NCI-H2029 (cell line): ENCODE results near the gene NAIF1.

Source experiments
- DNase-seq: peaks from one replicate; lab custom pipeline; 2025; lab: John Stamatoyannopoulos, UW

Gene NAIF1

DNA sequence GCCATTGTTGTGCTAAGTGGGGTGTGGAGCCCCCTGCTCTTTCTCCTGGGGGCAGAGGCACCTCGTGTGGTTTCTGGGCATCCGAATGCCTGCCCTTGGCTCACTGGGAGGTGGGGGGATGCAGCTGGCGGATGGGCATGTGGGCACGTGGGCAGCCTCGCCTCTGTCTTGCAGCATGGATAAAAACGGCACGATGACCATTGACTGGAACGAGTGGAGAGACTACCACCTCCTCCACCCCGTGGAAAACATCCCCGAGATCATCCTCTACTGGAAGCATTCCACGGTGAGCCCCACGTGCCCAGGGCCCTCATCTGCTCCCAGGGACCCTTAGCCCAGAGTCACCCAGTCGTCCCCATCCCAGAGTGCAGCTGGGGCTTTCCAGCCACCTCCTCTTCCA, 35.1 kb upstream of the NAIF1 start:
- no peak for DNase-seq

DNA sequence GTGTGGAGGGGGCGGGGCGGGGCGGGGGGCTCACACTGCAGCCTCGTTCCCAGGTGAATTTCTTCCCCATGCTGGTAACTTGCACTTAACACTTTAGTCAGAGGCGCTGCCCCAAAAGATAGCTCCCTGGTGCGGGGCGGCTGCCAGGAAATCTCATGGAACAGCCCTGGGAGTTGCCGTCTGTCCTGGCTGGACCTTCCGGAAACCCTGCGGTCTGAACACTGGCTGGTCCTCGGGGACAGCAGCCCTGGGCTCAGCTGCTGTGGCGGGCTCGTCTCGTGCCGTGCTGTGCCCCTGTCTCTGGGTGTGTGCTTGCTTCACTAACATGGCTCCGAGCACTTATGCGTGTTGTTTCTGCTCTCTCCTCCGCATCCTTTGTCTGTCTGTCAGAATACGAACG, 34.6 kb upstream of the NAIF1 start:
- no peak for DNase-seq

DNA sequence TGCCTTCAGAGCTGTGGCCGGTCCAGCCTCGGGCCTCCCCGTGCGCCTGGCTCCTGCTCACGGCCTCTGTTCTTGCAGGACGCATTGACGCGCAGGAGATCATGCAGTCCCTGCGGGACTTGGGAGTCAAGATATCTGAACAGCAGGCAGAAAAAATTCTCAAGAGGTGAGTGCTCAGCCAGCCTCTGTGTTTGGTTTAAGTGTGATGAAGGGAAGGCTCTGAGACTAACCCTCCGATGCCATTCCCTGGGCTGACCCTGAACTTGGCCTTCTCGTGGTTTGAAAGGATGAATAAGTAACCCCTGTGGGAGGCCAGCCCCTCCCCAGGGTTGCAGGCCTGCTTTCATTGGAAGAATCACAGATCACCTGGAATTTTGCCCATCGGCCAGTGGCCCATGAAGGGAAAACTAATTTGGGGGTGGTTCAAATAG, 34.1 kb upstream of the NAIF1 start:
- DNase-seq: no peak

DNA sequence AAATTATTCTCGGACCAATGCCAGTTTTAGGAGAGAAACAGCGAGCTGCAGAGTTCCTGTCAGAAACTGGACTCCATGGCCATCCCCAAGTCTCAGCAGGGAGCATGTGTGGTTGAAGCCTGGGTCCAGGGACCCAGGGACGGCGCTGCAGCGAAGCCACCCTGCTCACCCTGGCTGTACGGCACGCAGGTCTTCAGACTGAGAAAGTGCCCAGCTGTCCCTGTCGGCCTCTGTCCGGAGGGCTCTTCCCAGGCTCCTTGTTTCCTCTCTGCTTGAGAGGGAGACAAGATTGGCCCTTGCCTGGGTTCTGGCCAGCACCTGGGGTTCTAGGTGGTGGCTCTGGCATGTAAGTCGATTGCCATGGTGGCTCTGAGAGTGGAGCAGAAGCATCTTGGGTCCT, 33.5 kb upstream of the NAIF1 start:
- no peak for DNase-seq

DNA sequence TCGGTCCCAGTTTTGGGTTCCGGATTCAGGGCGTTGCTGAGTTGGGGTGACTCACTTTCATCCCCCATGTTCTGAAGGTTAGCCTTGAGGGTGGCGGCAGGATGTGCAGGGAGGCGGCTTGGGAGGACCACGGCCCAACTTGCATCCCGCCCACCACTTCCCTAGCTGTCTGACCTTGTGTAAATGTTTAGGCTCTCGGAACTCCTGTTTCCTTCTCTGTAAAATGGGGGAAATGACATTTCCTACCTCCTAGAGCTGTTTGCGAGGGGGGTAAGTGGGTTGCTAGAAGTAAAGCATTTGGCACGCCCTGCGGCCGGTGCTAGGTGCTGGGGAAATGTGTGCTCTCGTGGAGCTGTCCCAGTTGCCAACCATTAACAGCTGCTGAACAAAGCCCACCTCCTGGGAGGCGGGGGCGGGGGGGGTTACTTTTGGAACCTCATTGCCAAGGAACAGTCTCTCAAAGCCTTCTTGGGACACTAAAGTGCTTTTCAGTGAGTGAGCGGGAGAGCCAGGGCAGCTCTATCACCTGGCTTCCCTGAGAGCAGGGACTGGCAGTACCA, 32.9 kb upstream of the NAIF1 start:
- DNase-seq: no peak

DNA sequence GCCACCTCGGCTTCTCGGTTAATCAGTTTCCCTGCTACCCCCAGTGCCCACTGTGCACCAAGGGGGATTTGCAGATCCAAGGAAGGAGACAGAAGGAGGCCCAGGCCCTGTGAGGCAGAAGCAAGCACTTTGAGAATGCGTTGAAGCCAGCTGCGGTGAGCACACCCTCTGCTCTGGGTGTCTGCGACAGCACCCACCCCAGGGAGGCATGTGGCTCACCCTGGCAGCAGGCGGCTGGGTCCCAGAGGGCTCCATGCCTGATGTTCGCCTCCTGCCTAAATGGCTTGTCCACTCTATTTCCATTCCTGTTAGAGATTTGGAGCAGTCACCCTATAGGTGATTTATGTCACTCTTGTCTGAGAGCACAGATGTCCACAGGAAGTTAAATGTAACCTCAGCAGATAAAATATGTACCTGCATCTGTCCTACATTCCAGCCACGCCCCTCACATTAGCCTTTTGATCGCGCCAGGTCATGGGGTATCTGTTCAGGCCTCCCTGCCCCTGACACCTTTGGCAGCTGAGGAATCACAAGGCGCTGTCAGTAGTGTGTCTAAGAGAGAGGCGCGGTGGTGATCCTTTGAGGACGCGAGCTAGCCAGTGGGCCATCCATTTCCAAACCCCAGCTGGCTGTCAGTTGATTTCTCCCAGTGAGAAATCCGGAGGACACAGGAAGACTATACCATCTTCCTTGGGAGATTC, 32.3 kb upstream of the NAIF1 start:
- DNase-seq: no peak

DNA sequence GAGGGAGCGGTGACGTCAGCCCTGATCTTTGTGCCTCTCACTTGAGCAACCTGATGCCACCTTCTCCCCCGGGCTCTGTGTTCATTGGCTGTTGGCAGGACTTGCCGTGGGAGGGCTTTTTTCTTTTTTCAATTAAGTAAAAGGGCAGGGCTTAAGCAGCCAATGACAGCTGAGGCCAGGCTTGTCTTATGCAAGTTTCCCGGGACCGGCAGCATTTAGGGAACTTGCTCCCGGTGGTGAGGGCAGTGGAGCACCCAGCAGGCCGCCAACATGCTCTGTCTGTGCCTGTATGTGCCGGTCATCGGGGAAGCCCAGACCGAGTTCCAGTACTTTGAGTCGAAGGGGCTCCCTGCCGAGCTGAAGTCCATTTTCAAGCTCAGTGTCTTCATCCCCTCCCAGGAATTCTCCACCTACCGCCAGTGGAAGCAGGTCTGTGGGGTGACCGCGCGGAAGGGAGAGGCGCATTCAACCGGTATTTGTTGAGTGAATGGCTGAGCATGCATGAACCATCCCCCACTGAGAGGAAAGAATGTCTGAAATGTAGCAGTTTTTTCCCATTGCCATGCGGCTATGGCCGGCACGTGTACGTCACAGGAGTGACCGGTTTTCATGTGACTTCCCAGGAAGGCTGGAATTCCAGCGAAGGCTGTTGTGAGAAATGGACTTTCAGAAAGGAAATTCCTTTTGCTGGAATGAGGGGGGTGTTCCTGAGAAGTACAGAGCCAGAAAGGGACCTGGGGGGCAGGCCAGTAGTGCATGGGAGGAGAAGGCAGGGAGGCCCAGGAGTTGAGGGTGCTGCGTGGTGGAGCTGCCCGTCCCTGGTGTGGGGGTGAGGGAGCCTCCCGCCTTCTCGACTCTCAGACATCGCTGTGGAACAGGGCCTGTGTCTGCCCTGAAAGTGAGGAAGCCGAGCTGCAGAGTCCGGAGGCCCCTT, 31.4 kb upstream of the NAIF1 start:
- DNase-seq: peak; percentile 97

DNA sequence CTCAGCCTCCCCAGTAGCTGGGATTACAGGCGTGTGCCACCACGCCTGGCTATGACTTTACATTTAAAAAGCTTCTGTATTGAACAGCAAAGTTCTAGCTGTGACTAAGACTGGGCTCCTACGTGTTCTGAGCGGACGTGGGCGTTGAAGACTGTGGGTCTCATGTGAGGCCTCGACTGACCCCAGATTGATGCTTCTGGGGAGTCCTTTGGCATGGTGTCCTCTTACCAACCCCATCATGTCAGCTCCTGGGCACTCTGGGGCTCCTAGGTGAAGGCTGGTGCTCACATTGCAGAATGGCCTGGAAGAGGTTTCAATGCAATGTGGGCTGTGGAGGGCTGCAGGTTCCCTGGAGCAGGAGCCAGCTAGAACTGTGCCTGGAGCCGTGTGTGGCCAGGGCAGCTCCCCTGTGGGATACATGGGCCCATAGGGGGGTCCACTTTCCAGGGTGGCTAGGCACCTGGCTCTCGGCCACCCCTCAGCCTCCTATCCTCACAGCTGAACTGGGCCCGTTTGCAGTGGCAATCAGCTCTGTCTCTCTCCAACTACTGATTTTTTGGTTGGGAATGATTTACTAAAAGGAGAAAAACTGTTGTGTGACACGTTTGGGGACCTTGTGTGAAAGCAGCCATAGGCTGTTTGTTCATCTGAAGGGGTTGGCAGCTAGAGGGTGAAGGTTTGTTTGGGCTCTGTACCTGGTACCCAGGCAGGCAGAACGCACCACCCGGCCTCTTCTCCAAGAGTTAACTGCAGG, 30.6 kb upstream of the NAIF1 start:
- DNase-seq: no peak

DNA sequence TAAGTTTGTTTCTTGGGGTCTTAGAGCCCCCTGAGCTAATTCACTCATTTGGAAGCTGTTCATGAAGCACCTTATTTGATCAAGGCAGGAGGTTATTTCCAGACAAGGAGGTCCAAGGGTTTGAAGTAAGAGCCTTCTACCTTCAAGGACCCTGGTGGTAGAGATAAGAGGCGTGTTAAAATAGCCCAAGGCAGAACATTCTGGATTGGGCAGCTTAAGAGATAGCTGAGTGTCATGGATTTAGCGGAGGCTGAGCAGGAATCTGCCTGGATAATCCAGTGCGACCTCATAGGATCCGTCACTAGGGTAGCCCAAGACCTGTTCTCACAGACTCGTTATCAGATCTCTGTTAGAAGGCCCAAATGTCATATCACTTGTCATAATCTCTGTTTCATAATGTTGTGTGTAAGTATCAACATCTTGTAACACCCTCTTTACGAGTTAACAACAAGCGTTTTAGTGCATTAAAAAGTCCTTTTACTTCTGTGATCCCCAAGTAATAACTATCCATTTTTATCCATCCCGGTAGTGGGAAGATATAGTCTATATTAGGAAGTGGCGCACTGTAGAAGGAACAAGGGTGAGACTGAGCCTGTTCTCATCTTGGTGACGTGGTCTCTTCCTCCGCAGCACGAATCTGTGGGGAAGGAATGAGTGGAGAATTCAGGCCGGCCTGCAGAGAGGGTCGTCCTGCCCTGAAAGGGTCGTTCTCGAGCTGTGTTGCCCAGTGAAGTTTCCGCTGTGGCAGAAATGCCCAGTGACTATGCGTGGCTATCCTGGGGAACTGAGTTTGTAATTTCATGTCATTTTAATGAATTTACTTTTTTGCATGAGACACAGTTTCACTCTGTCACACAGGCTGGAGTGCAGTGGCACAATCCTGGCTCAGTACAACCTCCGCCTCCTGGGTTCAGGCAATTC, 29.8 kb upstream of the NAIF1 start:
- no peak for DNase-seq

DNA sequence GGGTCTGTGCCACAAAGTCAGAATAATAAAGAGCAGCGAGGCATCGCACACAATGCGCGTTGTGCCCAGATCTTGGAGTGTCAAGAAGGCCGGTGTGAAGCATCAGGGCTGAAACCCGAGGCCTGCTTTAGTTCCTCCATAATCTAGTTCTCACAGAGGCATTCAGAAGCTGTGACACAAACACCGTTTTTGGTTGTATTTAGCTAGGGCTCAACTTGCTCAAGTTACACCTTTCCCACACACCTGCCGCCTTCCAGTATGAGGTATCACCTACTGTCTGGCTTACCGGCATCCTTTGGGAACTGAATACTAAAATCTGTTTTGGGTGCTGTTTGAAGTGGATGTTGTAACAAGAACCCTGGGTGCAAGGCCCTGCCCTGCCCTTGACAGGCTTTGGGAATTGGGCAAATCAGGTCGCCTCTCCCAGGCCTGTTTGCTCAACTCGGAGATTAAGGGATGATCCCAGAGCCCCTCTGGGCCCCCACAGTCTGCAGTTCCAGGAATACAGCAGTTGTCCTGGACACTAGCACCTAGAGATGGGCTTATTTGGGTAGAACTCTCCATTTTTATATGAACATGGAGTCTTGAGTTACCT, 27.9 kb upstream of the NAIF1 start:
- DNase-seq: no peak

DNA sequence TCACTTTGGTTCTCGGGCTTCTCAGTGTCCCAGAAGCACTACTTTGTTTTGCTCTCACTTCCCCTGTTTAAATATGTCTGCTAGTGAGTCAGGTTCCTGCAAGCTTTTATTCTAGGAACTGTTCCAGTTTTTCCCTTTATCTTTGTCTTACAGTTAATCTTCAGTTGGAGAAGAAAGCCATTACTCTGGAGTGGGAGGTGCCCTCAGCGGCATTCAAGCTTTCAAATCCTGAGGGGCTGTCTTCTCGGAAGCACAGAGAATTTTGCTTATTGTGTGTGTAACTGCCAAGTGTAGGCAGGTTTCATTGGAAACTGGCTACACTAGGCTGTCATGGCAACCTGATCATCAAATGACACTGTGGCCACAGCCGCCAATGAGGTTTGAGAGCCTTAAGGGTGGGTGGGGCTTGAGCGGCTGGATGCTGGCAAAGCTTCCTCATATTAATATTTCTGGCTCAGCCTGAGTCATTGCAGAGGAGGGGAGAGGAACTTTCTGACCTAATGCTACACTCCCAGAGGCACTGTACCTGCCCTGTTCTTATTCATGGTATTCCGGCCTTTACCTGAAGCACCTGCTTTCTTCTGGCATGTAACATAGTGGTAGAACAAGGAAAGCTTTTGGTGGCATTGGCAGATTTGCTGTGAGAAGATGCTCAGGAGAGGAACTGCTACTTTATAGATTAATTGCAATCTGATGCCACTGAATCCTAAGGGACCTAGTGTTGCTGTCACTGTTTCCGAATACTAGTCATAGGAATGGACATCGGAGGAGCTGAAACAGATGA, 27.2 kb upstream of the NAIF1 start:
- DNase-seq: peak; percentile 97

DNA sequence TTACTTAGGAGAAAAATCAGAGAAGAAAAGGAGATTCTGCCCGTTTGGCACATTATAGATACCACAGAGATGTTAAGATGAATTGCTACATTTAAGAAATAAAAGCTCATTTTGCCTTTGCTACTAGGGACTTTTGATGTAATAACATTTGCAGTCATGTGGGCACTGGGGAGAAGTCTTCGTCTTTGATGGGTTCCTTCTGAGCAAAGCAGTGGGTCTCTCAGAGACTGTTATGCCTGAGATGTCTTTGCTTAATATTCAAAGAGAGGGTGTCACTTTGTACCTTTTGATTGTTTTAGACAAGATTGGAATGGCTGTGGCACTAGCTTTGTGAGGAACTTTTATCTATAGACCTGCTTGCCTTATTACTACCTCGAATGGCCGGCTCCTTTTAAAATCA, 25.9 kb upstream of the NAIF1 start:
- no peak for DNase-seq

DNA sequence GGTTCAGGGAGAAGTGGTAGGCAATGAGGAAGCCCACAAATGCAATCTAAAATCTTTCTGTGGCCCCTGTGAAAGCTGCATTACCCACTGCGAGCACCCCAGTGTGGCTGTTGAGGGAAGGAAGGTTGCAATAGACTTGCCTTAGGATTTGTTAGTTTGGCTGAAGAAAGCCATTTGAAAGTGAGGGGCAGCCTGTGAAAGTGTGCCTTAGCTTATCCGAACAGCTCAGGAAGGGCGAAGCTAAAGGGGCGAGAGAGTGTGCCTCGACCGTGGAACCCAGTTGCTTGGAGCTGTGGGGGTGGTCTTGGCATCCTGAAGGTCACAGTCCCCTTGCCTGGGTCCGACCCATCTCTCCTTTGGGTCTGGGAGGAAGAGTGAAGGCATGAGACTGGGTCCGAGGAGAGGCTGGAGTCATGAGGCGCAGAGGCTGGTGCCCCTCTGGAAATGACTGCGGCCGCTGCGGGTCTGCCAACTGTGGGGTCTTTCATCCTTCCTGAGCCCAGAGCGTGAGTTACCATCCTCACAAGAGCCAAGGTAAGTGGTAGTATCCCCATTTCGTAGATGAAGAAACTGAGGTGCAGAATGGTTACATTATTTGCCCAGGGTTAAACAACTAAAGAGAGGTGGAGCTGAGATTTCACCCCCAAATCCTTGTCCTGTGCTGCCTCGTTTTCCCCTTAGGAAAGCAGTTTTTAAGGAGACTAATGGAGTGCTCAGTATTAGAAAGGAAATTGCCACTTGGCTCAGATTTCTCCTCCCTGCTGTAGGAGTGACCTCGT, 25.3 kb upstream of the NAIF1 start:
- DNase-seq: no peak

DNA sequence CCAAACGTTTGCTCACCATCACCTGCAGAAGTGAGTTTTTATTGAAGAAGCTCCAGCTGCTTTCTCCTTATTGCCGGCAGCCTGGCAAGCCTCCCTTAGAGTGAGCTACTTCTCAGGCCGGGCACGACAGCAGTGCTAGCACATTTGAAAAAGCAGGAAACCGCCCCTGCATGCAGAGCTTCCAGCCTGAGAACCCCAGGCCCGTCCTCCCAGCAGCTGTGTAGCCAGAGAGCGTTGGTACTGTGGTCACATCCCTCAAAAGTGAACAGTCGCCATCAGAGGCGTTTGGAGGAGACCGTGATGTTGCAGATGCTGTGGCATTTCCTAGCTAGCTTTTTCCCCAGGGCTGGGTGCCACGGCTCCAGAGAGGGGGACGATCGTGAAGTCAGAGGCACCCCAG, 24.5 kb upstream of the NAIF1 start:
- no peak for DNase-seq

DNA sequence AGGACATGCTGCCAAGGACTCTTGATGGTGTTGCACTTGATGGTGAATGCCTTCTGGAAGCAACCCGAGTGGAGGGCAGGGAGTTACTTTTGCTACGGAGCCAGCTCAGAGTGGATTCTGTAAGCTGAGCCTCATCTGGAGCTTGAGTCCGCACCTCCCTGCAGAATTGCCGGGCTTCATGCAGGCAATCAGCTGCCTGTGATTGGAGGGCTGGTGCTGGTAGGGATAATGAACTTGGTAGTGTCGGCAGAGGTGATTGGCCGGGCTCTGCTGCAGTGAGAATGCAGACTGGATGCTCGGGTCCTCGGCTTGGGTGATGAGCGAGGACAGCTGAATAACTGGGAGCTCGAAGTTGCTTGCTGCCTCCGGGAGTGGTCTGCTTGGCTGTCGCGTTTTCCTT, 24.0 kb upstream of the NAIF1 start:
- peak; percentile 74 for DNase-seq

DNA sequence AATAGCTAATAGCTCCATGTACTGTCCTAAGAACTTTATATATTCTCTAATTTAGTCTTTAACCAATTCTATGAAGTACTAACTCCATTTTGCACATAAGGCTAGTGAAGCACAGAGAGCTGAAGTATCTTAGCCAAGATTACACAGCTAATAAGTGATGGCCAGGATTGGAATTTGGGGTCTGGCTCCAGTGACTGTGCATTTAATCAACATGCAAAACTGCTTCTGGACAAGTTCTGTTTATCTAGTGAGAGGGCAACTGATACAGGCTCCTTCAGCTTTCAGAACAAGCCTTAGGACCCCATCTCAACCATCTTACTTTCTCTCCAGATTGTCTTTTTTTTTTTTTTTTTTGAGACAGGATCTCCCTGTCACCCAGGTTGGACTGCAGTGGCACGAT, 22.2 kb upstream of the NAIF1 start:
- DNase-seq: no peak

DNA sequence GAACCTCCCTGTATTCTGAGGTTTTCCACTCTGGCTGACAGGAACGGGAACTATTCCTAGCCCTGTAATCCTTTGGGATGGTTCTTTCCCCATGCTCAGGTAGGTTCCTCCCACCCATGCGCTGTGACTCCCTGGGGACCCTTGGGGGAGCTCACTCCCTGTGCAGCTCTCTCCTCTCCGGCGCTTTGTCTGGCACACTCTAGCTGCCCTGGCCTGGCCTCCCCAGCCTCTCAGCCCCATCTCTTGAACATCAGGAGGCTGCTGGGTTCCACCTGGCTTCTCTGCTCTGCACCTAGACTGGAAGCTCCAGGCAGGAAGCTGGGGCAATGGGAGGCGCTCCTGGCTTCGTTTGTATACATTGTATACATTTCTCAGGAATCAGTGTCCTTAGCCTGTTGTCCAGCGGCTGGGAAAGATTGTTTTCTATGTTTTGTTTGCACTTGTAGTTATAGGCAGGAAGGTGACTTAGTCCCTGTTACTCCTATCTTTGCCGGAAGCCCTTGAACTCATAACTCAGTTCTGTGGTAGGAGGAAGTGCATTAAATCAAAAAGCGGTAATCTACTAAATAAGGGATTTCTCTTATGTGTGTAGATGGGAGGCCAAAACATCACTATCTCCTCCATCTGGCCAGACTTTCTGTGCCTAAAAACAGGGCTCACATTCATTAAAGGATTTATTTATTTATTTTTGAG, 21.3 kb upstream of the NAIF1 start:
- no peak for DNase-seq

DNA sequence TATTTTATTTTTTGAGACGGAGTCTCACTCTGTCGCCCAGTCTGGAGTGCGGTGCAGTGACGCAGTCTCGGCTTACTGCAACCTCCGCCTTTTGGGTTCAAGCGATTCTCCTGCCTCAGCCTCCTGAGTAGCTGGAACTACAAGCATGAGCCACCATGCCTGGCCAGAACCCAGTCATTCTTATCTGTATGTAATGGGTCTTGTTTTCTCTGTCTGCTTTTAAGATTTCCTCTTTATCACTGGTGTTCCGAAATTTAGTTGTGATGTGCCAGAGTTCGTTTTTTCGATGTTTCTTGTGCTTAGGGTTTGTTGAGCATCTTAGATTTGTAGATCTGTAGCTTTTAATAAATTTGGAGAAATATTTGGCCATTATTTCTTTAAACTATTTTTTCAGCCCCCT, 20.1 kb upstream of the NAIF1 start:
- DNase-seq: no peak

DNA sequence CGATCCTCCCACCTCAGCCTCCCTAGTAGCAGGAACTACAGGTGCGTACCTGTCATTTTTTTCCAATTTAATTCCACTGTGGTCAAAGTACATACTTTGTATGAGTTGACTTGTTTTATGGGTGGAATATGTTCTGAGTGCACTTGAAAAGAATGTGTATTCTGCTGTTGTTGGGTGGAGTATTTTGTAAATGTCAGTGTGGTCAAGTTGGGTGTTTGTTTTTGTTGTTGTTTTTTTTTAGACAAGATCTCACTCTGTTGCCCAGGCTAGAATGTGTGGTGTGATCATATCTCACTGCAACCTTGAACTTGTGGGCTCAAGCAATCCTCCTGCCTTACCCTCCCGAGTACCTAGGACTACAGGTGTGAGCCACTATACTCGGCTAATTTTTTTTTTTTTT, 18.8 kb upstream of the NAIF1 start:
- DNase-seq: no peak
